Endothelial cell of umbilical vein (primary cell): ENCODE results near the gene GPR89A.

ENCODE experiments used
- MYC ChIP-seq: IDR thresholded peaks from one replicate; pipeline ENCODE4 v1.6.1; 2011; ENCODE audit warnings: mild to moderate bottlenecking, low read depth, low read length
- TF ChIP-seq, protein P1 (sequence below), 2 donors: IDR thresholded peaks; 1 replicate in 1 of 2; 2 replicates in 1 of 2; pipeline ENCODE4 v1.5.1; 2011; ENCODE audit warnings: low read length in 2 of 2, mild to moderate bottlenecking in 2 of 2, moderate library complexity in 2 of 2, control low read depth in 1 of 2, inconsistent platforms in 1 of 2, low read depth in 1 of 2; ENCODE audit not compliant: insufficient read depth in 1 of 2; ENCODE audit errors: extremely low read depth in 1 of 2

DNA sequence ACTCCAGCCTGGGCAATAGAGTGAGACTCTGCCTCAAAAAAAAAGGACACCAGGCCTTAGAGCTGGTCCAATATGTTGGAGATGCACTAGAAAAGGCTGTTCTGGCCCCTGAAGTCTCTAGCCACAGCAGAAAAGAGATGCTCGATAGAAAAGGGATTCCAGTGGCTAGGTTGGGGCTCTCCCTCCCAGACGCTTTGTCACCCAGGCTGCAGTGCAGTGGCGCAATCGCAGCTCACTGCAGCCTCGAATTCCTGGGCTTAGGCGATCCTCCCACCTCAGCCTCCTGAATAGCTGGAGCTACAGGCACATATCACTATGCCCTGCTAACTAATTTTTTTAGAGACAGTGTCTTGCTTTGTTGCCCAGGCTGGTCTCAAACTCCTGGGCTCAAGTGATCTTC, 81.1 kb downstream of the GPR89A start:
- TF ChIP-seq, protein P1, sequence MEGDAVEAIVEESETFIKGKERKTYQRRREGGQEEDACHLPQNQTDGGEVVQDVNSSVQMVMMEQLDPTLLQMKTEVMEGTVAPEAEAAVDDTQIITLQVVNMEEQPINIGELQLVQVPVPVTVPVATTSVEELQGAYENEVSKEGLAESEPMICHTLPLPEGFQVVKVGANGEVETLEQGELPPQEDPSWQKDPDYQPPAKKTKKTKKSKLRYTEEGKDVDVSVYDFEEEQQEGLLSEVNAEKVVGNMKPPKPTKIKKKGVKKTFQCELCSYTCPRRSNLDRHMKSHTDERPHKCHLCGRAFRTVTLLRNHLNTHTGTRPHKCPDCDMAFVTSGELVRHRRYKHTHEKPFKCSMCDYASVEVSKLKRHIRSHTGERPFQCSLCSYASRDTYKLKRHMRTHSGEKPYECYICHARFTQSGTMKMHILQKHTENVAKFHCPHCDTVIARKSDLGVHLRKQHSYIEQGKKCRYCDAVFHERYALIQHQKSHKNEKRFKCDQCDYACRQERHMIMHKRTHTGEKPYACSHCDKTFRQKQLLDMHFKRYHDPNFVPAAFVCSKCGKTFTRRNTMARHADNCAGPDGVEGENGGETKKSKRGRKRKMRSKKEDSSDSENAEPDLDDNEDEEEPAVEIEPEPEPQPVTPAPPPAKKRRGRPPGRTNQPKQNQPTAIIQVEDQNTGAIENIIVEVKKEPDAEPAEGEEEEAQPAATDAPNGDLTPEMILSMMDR (IDR thresholded peaks at IDR 0.05; ENCODE audit: extremely low read depth in 1 of 2, insufficient read depth in 1 of 2, low read depth in 1 of 2, low read length in 2 of 2), result no peak
- no peak for TF ChIP-seq MYC
